ENCODE measurements around the gene FAM20C.
"Not testable (repeated sequence)": the region's sequence is repeated elsewhere in the genome, so short reads cannot be mapped to it uniquely, and the experiment has no call there.

FAM20C gene

GRCh38 chr7:173209-173918 lies 19.0 kb upstream of the FAM20C start:
- no peak for DNase-seq (ENCODE audit: low read depth, low spot score)

- DNase-seq (ENCODE audit: low read depth, low spot score), result no peak
These were observed 17.7 kb upstream of the FAM20C start for GRCh38 chr7:174716-175115.

- DNase-seq (ENCODE audit: low read depth, low spot score), result no peak
These were observed 16.4 kb upstream of the FAM20C start for GRCh38 chr7:175955-176354.

GRCh38 chr7:176381-176780 lies 16.0 kb upstream of the FAM20C start:
- no peak for DNase-seq (ENCODE audit: low read depth, low spot score)

GRCh38 chr7:176786-177459 lies 15.4 kb upstream of the FAM20C start:
- DNase-seq (ENCODE audit: low read depth, low spot score), result no peak

GRCh38 chr7:178444-178843 lies 13.9 kb upstream of the FAM20C start:
- no peak for DNase-seq (ENCODE audit: low read depth, low spot score)

GRCh38 chr7:179209-179681 lies 13.1 kb upstream of the FAM20C start:
- DNase-seq (ENCODE audit: low read depth, low spot score), result no peak

GRCh38 chr7:179948-180694 lies 12.2 kb upstream of the FAM20C start:
- DNase-seq (ENCODE audit: low read depth, low spot score), result no peak

- no peak for DNase-seq (ENCODE audit: low read depth, low spot score)
These were observed 10.6 kb upstream of the FAM20C start for GRCh38 chr7:181738-182137.

GRCh38 chr7:182502-182901 lies 9.9 kb upstream of the FAM20C start:
- DNase-seq (ENCODE audit: low read depth, low spot score), result not testable (repeated sequence)

GRCh38 chr7:183496-184292 lies 8.7 kb upstream of the FAM20C start:
- DNase-seq (ENCODE audit: low read depth, low spot score), result no peak

GRCh38 chr7:184294-185264 lies 7.8 kb upstream of the FAM20C start:
- no peak for DNase-seq (ENCODE audit: low read depth, low spot score)

- no peak for DNase-seq (ENCODE audit: low read depth, low spot score)
These were observed 5.8 kb upstream of the FAM20C start for GRCh38 chr7:186516-187113.

GRCh38 chr7:187227-187927 lies 5.0 kb upstream of the FAM20C start:
- DNase-seq (ENCODE audit: low read depth, low spot score), result no peak

- no peak for DNase-seq (ENCODE audit: low read depth, low spot score)
These were observed 4.2 kb upstream of the FAM20C start for GRCh38 chr7:188174-188573.

GRCh38 chr7:188727-189500 lies 3.5 kb upstream of the FAM20C start:
- DNase-seq (ENCODE audit: low read depth, low spot score), result no peak

- DNase-seq (ENCODE audit: low read depth, low spot score), result no peak
These were observed 2.7 kb upstream of the FAM20C start for GRCh38 chr7:189719-190118.

- DNase-seq (ENCODE audit: low read depth, low spot score), result no peak
These were observed 2.2 kb upstream of the FAM20C start for GRCh38 chr7:190196-190595.
